HL-60 (cell line): ENCODE data around the gene COX7A2.

Experiments
- DNase-seq, 2 experiments: peaks; one replicate each; pipeline ENCODE4 v3.0.0-alpha.2; 2010 to 2020; ENCODE audit warnings: low read depth in 1 of 2, low spot score in 1 of 2
- H3K27ac ChIP-seq: fragments of 250-450 bp; sonication (Bioruptor Pico); replicated peaks from 2 replicates; pipeline ENCODE4 v1.5.1; 2020; ENCODE audit warnings: mild to moderate bottlenecking, moderate library complexity
- H3K27me3 ChIP-seq: fragments of 250-450 bp; sonication (Bioruptor Pico); 2 replicates; pipeline ENCODE4 v1.5.1; 2021; ENCODE audit warnings: mild to moderate bottlenecking, moderate library complexity; ENCODE audit not compliant: insufficient read depth, poor library complexity, severe bottlenecking
- H3K4me3 ChIP-seq: replicated peaks from 2 replicates; pipeline ENCODE4 v1.5.1; 2011; ENCODE audit warnings: mild to moderate bottlenecking, control low read depth, low read length; ENCODE audit not compliant: insufficient read depth
- GABPA ChIP-seq: IDR thresholded peaks from 2 replicates; pipeline ENCODE4 v1.6.1; 2012; ENCODE audit warnings: low read depth
- POLR2AphosphoS5 ChIP-seq: IDR thresholded peaks from 2 replicates; pipeline ENCODE4 v1.6.1; 2012; ENCODE audit warnings: low read depth
- SPI1 ChIP-seq: IDR thresholded peaks from 2 replicates; pipeline ENCODE4 v1.6.1; 2012; ENCODE audit warnings: low read depth, mild to moderate bottlenecking, borderline replicate concordance
- TF ChIP-seq, protein P1 (sequence below): IDR thresholded peaks from one replicate; pipeline ENCODE4 v1.5.1; 2011; ENCODE audit warnings: low read length, control low read depth, inconsistent platforms; ENCODE audit not compliant: insufficient read depth
- TF ChIP-seq, protein P2 (sequence below): IDR thresholded peaks from 2 replicates; pipeline ENCODE4 v1.6.1; 2012; ENCODE audit warnings: low read depth; ENCODE audit not compliant: insufficient replicate concordance

COX7A2 gene

DNA sequence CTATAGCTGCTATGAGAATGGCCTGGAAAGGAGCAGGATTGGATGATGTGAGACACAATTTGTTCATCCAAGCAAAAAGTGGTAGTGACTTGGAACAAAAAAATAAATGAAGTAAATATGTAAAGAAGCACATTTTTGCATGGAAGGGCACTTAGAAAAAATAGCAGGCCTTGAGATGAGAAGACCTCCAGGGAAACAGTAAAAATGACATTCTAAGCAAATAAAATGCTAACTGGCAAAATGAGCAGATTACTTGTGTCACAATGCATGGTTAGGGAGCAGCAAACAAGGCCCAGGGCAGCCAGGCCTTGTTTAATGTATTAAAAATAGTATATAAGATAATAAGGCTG, 19.8 kb upstream of the COX7A2 start:
- TF ChIP-seq SPI1 (no peak), POLR2AphosphoS5 (no peak), GABPA (no peak)
- TF ChIP-seq, protein P1, sequence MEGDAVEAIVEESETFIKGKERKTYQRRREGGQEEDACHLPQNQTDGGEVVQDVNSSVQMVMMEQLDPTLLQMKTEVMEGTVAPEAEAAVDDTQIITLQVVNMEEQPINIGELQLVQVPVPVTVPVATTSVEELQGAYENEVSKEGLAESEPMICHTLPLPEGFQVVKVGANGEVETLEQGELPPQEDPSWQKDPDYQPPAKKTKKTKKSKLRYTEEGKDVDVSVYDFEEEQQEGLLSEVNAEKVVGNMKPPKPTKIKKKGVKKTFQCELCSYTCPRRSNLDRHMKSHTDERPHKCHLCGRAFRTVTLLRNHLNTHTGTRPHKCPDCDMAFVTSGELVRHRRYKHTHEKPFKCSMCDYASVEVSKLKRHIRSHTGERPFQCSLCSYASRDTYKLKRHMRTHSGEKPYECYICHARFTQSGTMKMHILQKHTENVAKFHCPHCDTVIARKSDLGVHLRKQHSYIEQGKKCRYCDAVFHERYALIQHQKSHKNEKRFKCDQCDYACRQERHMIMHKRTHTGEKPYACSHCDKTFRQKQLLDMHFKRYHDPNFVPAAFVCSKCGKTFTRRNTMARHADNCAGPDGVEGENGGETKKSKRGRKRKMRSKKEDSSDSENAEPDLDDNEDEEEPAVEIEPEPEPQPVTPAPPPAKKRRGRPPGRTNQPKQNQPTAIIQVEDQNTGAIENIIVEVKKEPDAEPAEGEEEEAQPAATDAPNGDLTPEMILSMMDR, result no peak
- TF ChIP-seq, protein P2, sequence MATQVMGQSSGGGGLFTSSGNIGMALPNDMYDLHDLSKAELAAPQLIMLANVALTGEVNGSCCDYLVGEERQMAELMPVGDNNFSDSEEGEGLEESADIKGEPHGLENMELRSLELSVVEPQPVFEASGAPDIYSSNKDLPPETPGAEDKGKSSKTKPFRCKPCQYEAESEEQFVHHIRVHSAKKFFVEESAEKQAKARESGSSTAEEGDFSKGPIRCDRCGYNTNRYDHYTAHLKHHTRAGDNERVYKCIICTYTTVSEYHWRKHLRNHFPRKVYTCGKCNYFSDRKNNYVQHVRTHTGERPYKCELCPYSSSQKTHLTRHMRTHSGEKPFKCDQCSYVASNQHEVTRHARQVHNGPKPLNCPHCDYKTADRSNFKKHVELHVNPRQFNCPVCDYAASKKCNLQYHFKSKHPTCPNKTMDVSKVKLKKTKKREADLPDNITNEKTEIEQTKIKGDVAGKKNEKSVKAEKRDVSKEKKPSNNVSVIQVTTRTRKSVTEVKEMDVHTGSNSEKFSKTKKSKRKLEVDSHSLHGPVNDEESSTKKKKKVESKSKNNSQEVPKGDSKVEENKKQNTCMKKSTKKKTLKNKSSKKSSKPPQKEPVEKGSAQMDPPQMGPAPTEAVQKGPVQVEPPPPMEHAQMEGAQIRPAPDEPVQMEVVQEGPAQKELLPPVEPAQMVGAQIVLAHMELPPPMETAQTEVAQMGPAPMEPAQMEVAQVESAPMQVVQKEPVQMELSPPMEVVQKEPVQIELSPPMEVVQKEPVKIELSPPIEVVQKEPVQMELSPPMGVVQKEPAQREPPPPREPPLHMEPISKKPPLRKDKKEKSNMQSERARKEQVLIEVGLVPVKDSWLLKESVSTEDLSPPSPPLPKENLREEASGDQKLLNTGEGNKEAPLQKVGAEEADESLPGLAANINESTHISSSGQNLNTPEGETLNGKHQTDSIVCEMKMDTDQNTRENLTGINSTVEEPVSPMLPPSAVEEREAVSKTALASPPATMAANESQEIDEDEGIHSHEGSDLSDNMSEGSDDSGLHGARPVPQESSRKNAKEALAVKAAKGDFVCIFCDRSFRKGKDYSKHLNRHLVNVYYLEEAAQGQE, result no peak
- Histone ChIP-seq H3K27ac (no peak overlapping the region), H3K4me3 (no peak overlapping the region), H3K27me3 (no peaks in the 10 kb centered on the region)
- DNase-seq, result no peak

DNA sequence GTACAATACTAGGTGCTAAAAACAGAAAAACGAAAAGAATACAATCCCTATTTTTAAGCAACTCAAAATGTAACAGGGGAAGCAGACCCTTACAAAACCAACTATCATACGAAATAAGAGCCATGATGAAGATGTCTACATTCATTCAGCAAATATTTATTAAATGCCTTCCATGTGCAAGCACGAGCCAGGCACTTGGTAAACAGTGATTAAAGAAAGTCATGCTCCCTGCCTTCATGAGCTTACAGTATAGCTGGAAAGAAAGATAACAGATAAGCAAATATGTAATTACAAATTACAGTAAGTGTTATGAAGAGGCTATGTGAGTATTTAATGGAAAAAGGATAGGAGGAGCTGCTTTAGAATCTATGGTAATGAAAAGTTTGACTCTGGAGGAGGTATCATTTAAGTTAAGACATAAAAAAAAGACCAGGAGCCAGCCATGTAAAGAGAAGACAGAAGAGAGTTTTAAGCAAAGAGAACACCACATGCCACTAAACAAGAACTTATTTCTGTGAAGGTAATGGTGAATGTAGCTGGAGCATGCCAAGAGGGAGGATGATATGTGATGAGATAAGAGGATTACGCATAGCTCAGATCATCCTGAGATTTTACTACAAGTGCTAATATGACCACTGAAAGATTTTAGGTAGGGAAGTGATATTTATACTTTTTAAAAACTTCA, 19.3 kb upstream of the COX7A2 start:
- TF ChIP-seq POLR2AphosphoS5 (no peak), GABPA (no peak), SPI1 (no peak)
- TF ChIP-seq, protein P1, result no peak
- TF ChIP-seq, protein P2, result no peak
- Histone ChIP-seq H3K27me3 (no peaks in the 10 kb centered on the region), H3K27ac (no peak overlapping the region), H3K4me3 (no peak overlapping the region)
- DNase-seq, result no peak

DNA sequence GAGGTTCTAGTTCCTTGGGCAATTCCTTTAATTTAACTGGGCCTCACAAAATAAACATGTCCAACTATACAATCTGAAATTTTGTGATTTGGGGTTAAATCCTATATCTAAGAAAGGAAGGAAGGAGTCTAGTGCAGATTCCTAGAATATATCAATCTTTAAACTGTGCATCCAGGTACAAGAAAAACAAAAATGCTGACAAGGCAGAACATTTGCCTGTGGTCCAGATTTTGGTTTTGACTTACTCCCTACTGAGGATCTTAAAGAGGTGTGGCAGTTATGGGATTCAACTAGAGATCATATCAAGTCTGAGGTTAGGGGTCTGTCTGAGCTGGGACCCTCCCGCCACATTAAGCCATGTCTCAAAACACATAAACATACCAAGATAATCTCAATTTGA, 17.7 kb upstream of the COX7A2 start:
- H3K27ac ChIP-seq, result no peak overlapping the region
- TF ChIP-seq GABPA (no peak), SPI1 (no peak), POLR2AphosphoS5 (no peak)
- TF ChIP-seq, protein P1, result no peak
- TF ChIP-seq, protein P2, result no peak
- H3K4me3 ChIP-seq, result no peak overlapping the region
- H3K27me3 ChIP-seq, result no peaks in the 10 kb centered on the region
- no peak for DNase-seq
